Liver (tissue), 3 donors: Measurements from ENCODE around the gene LRRC45.

Experiments used
- CTCF ChIP-seq: fragments of 150-350 bp; IDR thresholded peaks from 2 replicates; pipeline ENCODE4 v1.5.1; 2017; ENCODE audit warnings: improper control_type of control experiment, low read depth, low read length; ENCODE audit not compliant: missing input control
- FOXA1 ChIP-seq: IDR thresholded peaks from 2 replicates; pipeline ENCODE4 v1.6.1; 2016; ENCODE audit warnings: antibody characterized with exemption
- GABPA ChIP-seq, 2 donors: IDR thresholded peaks in 1 of 2; conservative IDR thresholded peaks in 1 of 2; 2 replicates each; pipeline ENCODE4 v1.6.1; 2016; ENCODE audit warnings: antibody characterized with exemption in 2 of 2, mild to moderate bottlenecking in 1 of 2, moderate library complexity in 1 of 2
- MAX ChIP-seq: IDR thresholded peaks from 2 replicates; pipeline ENCODE4 v1.6.1; 2016; ENCODE audit warnings: antibody characterized with exemption
- RAD21 ChIP-seq, 2 donors: IDR thresholded peaks; 2 replicates each; pipeline ENCODE4 v1.6.1; 2016; ENCODE audit warnings: antibody characterized with exemption in 2 of 2, mild to moderate bottlenecking in 2 of 2
- REST ChIP-seq: IDR thresholded peaks from 2 replicates; pipeline ENCODE4 v1.6.1; 2016; ENCODE audit warnings: antibody characterized with exemption, mild to moderate bottlenecking
- RXRA ChIP-seq, 2 donors: IDR thresholded peaks; 2 replicates each; pipeline ENCODE4 v1.6.1; 2017 to 2018; ENCODE audit warnings: antibody characterized with exemption in 2 of 2, mild to moderate bottlenecking in 1 of 2
- TAF1 ChIP-seq: conservative IDR thresholded peaks from 2 replicates; pipeline ENCODE4 v1.6.1; 2016; ENCODE audit warnings: antibody characterized with exemption, mild to moderate bottlenecking
- YY1 ChIP-seq: IDR thresholded peaks from 2 replicates; pipeline ENCODE4 v1.6.1; 2016; ENCODE audit warnings: antibody characterized with exemption, mild to moderate bottlenecking
- ZBTB33 ChIP-seq: IDR thresholded peaks from 2 replicates; pipeline ENCODE4 v1.6.1; 2016; ENCODE audit warnings: antibody characterized with exemption
- donor health status: healthy.
- donor health status: healthy.

GRCh38 chr17:82052638-82053059 is 29.5 kb downstream of the LRRC45 start:
- TF ChIP-seq YY1: no peak
- no peak for TF ChIP-seq CTCF
- TF ChIP-seq FOXA1: no peak
- TF ChIP-seq GABPA (IDR thresholded peaks at IDR 0.05 in 1 of 2, conservative IDR thresholded peaks at IDR 0.05 in 1 of 2): no peak
- TF ChIP-seq MAX: no peak
- TF ChIP-seq TAF1: no peak
- no peak for TF ChIP-seq RXRA (IDR thresholded peaks at IDR 0.05)
- TF ChIP-seq REST: no peak
- TF ChIP-seq RAD21 (IDR thresholded peaks at IDR 0.05): no peak
- TF ChIP-seq ZBTB33: no peak
